ENCODE data around the gene TNFSF15.
A peak's percentile ranks its signal among the peaks of the same experiment; 100 is the strongest.
"Not testable (repeated sequence)": the region's sequence is repeated elsewhere in the genome, so short reads cannot be mapped to it uniquely, and the experiment has no call there.

Gene TNFSF15

GRCh38 chr9:114745879-114746550, 59.8 kb downstream of the TNFSF15 start:
- DNase-seq: no peak

GRCh38 chr9:114745108-114745848, 60.6 kb downstream of the TNFSF15 start:
- no peak for DNase-seq

- DNase-seq: no peak
Observed at GRCh38 chr9:114743446-114743845, 62.4 kb downstream of the TNFSF15 start.

GRCh38 chr9:114742947-114743346, 62.9 kb downstream of the TNFSF15 start:
- no peak for DNase-seq

GRCh38 chr9:114741521-114741920, 64.3 kb downstream of the TNFSF15 start:
- DNase-seq: not testable (repeated sequence)

GRCh38 chr9:114738581-114739316, 67.1 kb downstream of the TNFSF15 start:
- peak; percentile 84 for DNase-seq

GRCh38 chr9:114737847-114738246, 68.0 kb downstream of the TNFSF15 start:
- DNase-seq: no peak

GRCh38 chr9:114737118-114737517, 68.7 kb downstream of the TNFSF15 start:
- DNase-seq: peak; percentile 30

- DNase-seq: no peak
Observed at GRCh38 chr9:114735704-114736103, 70.1 kb downstream of the TNFSF15 start.

GRCh38 chr9:114735139-114735538, 70.7 kb downstream of the TNFSF15 start:
- DNase-seq: not testable (repeated sequence)
